NB4 (cell line): Measurements from ENCODE around the gene SEC31B.

Experiments
- CTCF ChIP-seq: IDR thresholded peaks from one replicate; pipeline ENCODE4 v1.5.1; 2012; ENCODE audit warnings: low read depth, low read length
- MYC ChIP-seq: IDR thresholded peaks from 2 replicates; pipeline ENCODE4 v1.6.1; 2011; ENCODE audit warnings: low read depth, low read length
- POLR2A ChIP-seq: IDR thresholded peaks from 2 replicates; pipeline ENCODE4 v1.6.1; 2011; ENCODE audit warnings: mild to moderate bottlenecking; ENCODE audit not compliant: insufficient read length; ENCODE audit errors: extremely low read depth

DNA sequence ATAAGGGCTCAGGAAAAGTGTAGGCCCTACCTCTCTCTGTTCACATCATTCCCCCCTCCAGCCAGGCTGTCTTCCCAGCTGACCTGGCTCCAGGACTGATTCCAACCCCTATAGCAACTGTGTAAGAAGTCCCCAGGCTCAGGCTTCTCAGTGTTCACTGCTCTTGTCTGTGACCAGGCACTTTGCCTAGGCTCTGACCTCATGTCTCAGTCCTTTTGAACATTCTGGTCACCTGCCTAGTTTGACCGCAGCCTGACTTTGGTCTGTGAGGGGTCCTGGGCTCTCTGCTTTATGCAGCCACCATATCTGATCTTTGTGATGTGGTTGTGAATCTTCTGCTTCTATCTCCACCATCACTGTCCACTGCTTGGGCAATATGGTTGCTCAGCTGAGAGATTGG lies 40.6 kb upstream of the SEC31B start:
- no peak for TF ChIP-seq CTCF
- TF ChIP-seq POLR2A: no peak
- no peak for TF ChIP-seq MYC
